Measurements from ENCODE around the gene KANSL1.

The KANSL1 gene

DNA sequence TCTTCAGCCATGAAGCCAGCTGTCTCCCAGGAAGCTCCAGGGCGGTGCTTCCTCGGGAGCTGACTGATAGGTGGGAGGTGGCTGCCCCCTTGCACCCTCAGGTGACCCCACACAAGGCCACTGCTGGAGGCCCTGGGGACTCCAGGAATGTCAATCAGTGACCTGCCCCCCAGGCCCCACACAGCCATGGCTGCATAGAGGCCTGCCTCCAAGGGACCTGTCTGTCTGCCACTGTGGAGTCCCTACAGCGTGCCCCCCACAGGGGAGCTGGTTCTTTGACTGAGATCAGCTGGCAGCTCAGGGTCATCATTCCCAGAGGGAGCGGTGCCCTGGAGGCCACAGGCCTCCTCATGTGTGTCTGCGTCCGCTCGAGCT is 180.1 kb downstream of the KANSL1 start:
- TF ChIP-seq, protein P1, sequence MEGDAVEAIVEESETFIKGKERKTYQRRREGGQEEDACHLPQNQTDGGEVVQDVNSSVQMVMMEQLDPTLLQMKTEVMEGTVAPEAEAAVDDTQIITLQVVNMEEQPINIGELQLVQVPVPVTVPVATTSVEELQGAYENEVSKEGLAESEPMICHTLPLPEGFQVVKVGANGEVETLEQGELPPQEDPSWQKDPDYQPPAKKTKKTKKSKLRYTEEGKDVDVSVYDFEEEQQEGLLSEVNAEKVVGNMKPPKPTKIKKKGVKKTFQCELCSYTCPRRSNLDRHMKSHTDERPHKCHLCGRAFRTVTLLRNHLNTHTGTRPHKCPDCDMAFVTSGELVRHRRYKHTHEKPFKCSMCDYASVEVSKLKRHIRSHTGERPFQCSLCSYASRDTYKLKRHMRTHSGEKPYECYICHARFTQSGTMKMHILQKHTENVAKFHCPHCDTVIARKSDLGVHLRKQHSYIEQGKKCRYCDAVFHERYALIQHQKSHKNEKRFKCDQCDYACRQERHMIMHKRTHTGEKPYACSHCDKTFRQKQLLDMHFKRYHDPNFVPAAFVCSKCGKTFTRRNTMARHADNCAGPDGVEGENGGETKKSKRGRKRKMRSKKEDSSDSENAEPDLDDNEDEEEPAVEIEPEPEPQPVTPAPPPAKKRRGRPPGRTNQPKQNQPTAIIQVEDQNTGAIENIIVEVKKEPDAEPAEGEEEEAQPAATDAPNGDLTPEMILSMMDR (IDR thresholded peaks at IDR 0.05; ENCODE audit: insufficient read depth, low read length, poor library complexity, severe bottlenecking) = no peak
- no peak for TF ChIP-seq EZH2phosphoT487 (conservative IDR thresholded peaks at IDR 0.05; ENCODE audit: low read length)
- Histone ChIP-seq H3K27me3 (ENCODE audit: low read length) (no peaks in the 10 kb centered on the region), H3K79me2 (ENCODE audit: insufficient read depth, low read length) (no peaks in the 10 kb centered on the region), H3K36me3 (ENCODE audit: low read length) (no peaks in the 10 kb centered on the region), H3K4me3 (ENCODE audit: insufficient read depth, low read length, poor library complexity, severe bottlenecking) (no peak overlapping the region), H3F3A (ENCODE audit: insufficient read depth) (no peaks in the 10 kb centered on the region), H3K9ac (ENCODE audit: low read length) (no peak overlapping the region), H3K27ac (ENCODE audit: low read depth, low read length) (no peak overlapping the region), H3K9me2 (replicated peaks; ENCODE audit: insufficient read depth, low read length) (no peaks in the 10 kb centered on the region), H3K4me2 (ENCODE audit: low read depth, low read length, poor library complexity, severe bottlenecking) (no peak overlapping the region), H2AFZ (ENCODE audit: low read depth, low read length, severe bottlenecking) (no peak overlapping the region), H3K9me3 (ENCODE audit: insufficient read depth, low read length) (no peaks in the 10 kb centered on the region), H4K20me1 (ENCODE audit: low read depth, low read length) (no peaks in the 10 kb centered on the region)

DNA sequence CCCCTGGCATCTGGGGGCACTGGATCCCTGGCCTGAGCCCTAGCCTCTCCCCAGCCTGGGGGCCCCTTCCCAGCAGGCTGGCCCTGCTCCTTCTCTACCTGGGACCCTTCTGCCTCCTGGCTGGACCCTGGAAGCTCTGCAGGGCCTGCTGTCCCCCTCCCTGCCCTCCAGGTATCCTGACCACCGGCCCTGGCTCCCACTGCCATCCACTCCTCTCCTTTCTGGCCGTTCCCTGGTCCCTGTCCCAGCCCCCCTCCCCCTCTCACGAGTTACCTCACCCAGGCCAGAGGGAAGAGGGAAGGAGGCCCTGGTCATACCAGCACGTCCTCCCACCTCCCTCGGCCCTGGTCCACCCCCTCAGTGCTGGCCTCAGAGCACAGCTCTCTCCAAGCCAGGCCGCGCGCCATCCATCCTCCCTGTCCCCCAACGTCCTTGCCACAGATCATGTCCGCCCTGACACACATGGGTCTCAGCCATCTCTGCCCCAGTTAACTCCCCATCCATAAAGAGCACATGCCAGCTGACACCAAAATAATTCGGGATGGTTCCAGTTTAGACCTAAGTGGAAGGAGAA is 180.6 kb downstream of the KANSL1 start:
- no peak overlapping the region for H2AFZ ChIP-seq (ENCODE audit: low read depth, low read length, severe bottlenecking)
- no peaks in the 10 kb centered on the region for H3F3A ChIP-seq (ENCODE audit: insufficient read depth)
- H3K36me3 ChIP-seq (ENCODE audit: low read length) = no peaks in the 10 kb centered on the region
- H3K79me2 ChIP-seq (ENCODE audit: insufficient read depth, low read length) = no peaks in the 10 kb centered on the region
- no peak for TF ChIP-seq EZH2phosphoT487 (conservative IDR thresholded peaks at IDR 0.05; ENCODE audit: low read length)
- TF ChIP-seq, protein P1 (IDR thresholded peaks at IDR 0.05; ENCODE audit: insufficient read depth, low read length, poor library complexity, severe bottlenecking) = no peak
- no peaks in the 10 kb centered on the region for H3K9me3 ChIP-seq (ENCODE audit: insufficient read depth, low read length)
- no peak overlapping the region for H3K4me3 ChIP-seq (ENCODE audit: insufficient read depth, low read length, poor library complexity, severe bottlenecking)
- H3K9me2 ChIP-seq (replicated peaks; ENCODE audit: insufficient read depth, low read length) = no peaks in the 10 kb centered on the region
- no peak overlapping the region for H3K9ac ChIP-seq (ENCODE audit: low read length)
- no peaks in the 10 kb centered on the region for H3K27me3 ChIP-seq (ENCODE audit: low read length)
- H3K4me2 ChIP-seq (ENCODE audit: low read depth, low read length, poor library complexity, severe bottlenecking) = no peak overlapping the region
- no peak overlapping the region for H3K27ac ChIP-seq (ENCODE audit: low read depth, low read length)
- no peaks in the 10 kb centered on the region for H4K20me1 ChIP-seq (ENCODE audit: low read depth, low read length)

DNA sequence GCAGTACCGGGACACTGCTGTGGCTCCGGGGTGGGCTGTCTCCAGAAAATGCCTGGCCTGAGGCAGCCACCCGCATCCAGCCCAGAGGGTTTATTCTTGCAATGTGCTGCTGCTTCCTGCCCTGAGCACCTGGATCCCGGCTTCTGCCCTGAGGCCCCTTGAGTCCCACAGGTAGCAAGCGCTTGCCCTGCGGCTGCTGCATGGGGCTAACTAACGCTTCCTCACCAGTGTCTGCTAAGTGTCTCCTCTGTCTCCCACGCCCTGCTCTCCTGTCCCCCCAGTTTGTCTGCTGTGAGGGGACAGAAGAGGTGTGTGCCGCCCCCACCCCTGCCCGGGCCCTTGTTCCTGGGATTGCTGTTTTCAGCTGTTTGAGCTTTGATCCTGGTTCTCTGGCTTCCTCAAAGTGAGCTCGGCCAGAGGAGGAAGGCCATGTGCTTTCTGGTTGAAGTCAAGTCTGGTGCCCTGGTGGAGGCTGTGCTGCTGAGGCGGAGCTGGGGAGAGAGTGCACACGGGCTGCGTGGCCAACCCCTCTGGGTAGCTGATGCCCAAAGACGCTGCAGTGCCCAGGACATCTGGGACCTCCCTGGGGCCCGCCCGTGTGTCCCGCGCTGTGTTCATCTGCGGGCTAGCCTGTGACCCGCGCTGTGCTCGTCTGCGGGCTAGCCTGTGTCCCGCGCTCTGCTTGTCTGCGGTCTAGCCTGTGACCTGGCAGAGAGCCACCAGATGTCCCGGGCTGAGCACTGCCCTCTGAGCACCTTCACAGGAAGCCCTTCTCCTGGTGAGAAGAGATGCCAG is 181.3 kb downstream of the KANSL1 start:
- Histone ChIP-seq H3K27me3 (ENCODE audit: low read length) (no peaks in the 10 kb centered on the region), H4K20me1 (ENCODE audit: low read depth, low read length) (no peaks in the 10 kb centered on the region), H3K9ac (ENCODE audit: low read length) (no peak overlapping the region), H3K9me2 (replicated peaks; ENCODE audit: insufficient read depth, low read length) (no peaks in the 10 kb centered on the region), H3K4me3 (ENCODE audit: insufficient read depth, low read length, poor library complexity, severe bottlenecking) (no peak overlapping the region), H3K9me3 (ENCODE audit: insufficient read depth, low read length) (no peaks in the 10 kb centered on the region), H3F3A (ENCODE audit: insufficient read depth) (no peaks in the 10 kb centered on the region), H3K36me3 (ENCODE audit: low read length) (no peaks in the 10 kb centered on the region), H2AFZ (ENCODE audit: low read depth, low read length, severe bottlenecking) (no peak overlapping the region), H3K27ac (ENCODE audit: low read depth, low read length) (no peak overlapping the region), H3K4me2 (ENCODE audit: low read depth, low read length, poor library complexity, severe bottlenecking) (no peak overlapping the region), H3K79me2 (ENCODE audit: insufficient read depth, low read length) (no peaks in the 10 kb centered on the region)
- no peak for TF ChIP-seq EZH2phosphoT487 (conservative IDR thresholded peaks at IDR 0.05; ENCODE audit: low read length)
- TF ChIP-seq, protein P1 (IDR thresholded peaks at IDR 0.05; ENCODE audit: insufficient read depth, low read length, poor library complexity, severe bottlenecking) = no peak

Measured in SU-DHL-6 (cell line).